ENCODE results near the gene NOXA1.

The NOXA1 gene

GRCh38 chr9:137475666-137476065 is 52.5 kb downstream of the NOXA1 start:
- Histone ChIP-seq H3K27ac (no peak overlapping the region), H3K27me3 (ENCODE audit: insufficient read depth, low read depth, severe bottlenecking) (no peaks in the 10 kb centered on the region), H3K4me3 (ENCODE audit: low read depth, low read length) (no peak overlapping the region), H3K36me3 (no peaks in the 10 kb centered on the region), H3K9me3 (ENCODE audit: severe bottlenecking) (peaks cover 7% of the 10 kb centered on the region)
- DNase-seq = no peak
- TF ChIP-seq CTCF (IDR thresholded peaks at IDR 0.05; ENCODE audit: low read depth, low read length) = no peak

GRCh38 chr9:137476856-137477255 is 53.7 kb downstream of the NOXA1 start:
- Histone ChIP-seq H3K36me3 (no peaks in the 10 kb centered on the region), H3K27ac (no peak overlapping the region), H3K4me3 (ENCODE audit: low read depth, low read length) (no peak overlapping the region), H3K9me3 (ENCODE audit: severe bottlenecking) (peaks cover 7% of the 10 kb centered on the region), H3K27me3 (ENCODE audit: insufficient read depth, low read depth, severe bottlenecking) (no peaks in the 10 kb centered on the region)
- no peak for DNase-seq
- TF ChIP-seq CTCF (IDR thresholded peaks at IDR 0.05; ENCODE audit: low read depth, low read length) = no peak

- H3K27me3 ChIP-seq (ENCODE audit: insufficient read depth, low read depth, severe bottlenecking) = no peaks in the 10 kb centered on the region
- no peak for DNase-seq
- H3K27ac ChIP-seq = no peak overlapping the region; the same call in 1 of the 2 replicates
- H3K9me3 ChIP-seq (ENCODE audit: severe bottlenecking) = peaks cover 7% of the 10 kb centered on the region
- no peak for TF ChIP-seq CTCF (IDR thresholded peaks at IDR 0.05; ENCODE audit: low read depth, low read length)
- H3K4me3 ChIP-seq (ENCODE audit: low read depth, low read length) = no peak overlapping the region
- no peaks in the 10 kb centered on the region for H3K36me3 ChIP-seq
Observed at GRCh38 chr9:137477778-137478612, 54.8 kb downstream of the NOXA1 start.

GRCh38 chr9:137478613-137478961 is 55.4 kb downstream of the NOXA1 start:
- Histone ChIP-seq H3K9me3 (ENCODE audit: severe bottlenecking) (peaks cover 7% of the 10 kb centered on the region), H3K27me3 (ENCODE audit: insufficient read depth, low read depth, severe bottlenecking) (no peaks in the 10 kb centered on the region), H3K27ac (peak overlapping the region; percentile 10; the same call in 1 of the 2 replicates), H3K36me3 (no peaks in the 10 kb centered on the region), H3K4me3 (ENCODE audit: low read depth, low read length) (no peak overlapping the region)
- no peak for DNase-seq
- no peak for TF ChIP-seq CTCF (IDR thresholded peaks at IDR 0.05; ENCODE audit: low read depth, low read length)

- Histone ChIP-seq H3K36me3 (no peaks in the 10 kb centered on the region), H3K27ac (peak overlapping the region; percentile 10; the same call in 1 of the 2 replicates), H3K4me3 (ENCODE audit: low read depth, low read length) (no peak overlapping the region), H3K27me3 (ENCODE audit: insufficient read depth, low read depth, severe bottlenecking) (no peaks in the 10 kb centered on the region), H3K9me3 (ENCODE audit: severe bottlenecking) (peaks cover 7% of the 10 kb centered on the region)
- DNase-seq = no peak
- no peak for TF ChIP-seq CTCF (IDR thresholded peaks at IDR 0.05; ENCODE audit: low read depth, low read length)
Observed at GRCh38 chr9:137478962-137479861, 56.0 kb downstream of the NOXA1 start.

Data from WERI-Rb-1 (cell line).